HG03565 (cell line): ENCODE measurements around the gene RNF4.
"Not testable (repeated sequence)": the region's sequence is repeated elsewhere in the genome, so short reads cannot be mapped to it uniquely, and the experiment has no call there.

Experiments used
- ATAC-seq: cut with Tn5 transposase; IDR thresholded peaks from one replicate; pipeline ENCODE4 v1.9.1; 2021; ENCODE audit warnings: mild to moderate bottlenecking, moderate library complexity; ENCODE audit not compliant: unreplicated experiment

The RNF4 gene

GRCh38 chr4:2457481-2458295 is 11.2 kb upstream of the RNF4 start:
- ATAC-seq, result no peak

- ATAC-seq, result no peak
Measured at GRCh38 chr4:2458546-2459491, 10.1 kb upstream of the RNF4 start.

- no peak for ATAC-seq
Measured at GRCh38 chr4:2459589-2460349, 9.1 kb upstream of the RNF4 start.

DNA sequence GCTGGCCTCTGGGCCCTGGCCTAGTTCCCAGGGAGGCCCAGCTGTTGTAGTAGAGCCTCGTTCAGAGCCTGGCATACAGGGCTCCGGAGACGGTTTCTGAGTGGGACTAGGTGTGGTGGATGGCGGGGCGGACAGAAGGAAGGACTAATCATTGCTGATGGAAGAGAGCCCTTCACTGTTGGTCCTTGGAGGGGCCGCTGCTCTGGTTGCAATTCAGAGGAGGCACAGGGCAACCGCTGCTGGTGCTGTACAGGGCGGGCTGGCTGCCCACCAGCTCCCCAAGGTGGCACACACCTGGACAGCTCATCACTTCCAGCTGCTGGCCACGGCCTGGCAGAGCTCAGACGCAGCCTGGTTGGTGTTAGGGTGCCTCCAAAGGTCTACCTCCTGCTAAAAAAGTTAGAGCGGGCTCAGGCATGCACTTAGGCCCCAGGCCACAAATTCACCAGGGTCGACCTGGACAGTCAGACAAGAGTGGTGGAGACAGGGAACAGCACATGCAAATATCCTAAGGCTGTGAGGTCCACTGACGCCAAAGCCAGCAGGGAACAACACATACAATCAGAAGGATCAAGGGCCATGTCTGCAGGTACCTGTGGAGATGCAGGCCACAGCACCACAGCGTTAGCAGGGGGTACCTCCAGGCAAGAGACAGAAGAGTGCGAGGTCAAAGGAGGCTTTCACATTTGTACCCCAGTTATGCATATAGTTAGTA is 7.5 kb upstream of the RNF4 start:
- ATAC-seq, result no peak

- ATAC-seq, result peak; percentile 68
Measured at GRCh38 chr4:2462218-2462991, 6.5 kb upstream of the RNF4 start.

GRCh38 chr4:2462992-2463762 is 5.7 kb upstream of the RNF4 start:
- ATAC-seq, result no peak

DNA sequence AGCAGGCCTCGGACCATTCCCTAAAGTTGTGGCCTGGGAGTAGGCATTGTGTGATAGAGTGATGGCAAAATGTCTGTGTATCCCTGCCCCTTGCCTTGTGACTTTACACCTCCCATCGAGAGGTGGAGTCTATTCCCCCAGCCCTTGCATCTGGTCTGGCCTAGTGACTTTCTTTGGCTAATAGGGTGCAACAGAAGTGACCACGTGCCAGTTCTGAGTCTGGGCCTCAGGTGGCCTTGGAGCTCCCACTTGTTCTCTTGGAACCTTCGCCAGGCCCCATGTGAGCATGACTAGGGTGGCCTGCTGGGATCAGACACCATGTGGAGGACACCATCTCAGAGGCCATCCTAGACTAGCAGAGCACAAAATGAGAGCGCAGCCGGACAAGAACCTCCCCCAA is 3.9 kb upstream of the RNF4 start:
- ATAC-seq, result no peak

DNA sequence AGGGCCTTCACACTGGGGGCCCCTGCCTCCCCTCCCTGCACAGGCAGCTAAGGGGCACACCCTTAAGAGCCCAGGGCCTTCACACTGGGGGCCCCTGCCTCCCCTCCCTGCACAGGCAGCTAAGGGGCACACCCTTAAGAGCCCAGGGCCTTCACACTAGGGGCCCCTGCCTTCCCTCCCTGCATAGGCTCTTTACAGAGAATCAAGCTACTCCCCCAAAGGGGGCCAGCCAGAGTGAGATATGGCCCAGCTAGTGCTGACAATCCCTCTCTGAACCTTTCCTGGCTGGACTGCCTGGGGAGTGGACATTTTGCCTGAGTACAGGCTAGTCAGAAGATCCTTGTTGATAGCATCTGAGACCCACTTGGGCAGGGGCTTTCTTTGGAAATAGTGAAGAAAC is 3.4 kb upstream of the RNF4 start:
- not testable (repeated sequence) for ATAC-seq

DNA sequence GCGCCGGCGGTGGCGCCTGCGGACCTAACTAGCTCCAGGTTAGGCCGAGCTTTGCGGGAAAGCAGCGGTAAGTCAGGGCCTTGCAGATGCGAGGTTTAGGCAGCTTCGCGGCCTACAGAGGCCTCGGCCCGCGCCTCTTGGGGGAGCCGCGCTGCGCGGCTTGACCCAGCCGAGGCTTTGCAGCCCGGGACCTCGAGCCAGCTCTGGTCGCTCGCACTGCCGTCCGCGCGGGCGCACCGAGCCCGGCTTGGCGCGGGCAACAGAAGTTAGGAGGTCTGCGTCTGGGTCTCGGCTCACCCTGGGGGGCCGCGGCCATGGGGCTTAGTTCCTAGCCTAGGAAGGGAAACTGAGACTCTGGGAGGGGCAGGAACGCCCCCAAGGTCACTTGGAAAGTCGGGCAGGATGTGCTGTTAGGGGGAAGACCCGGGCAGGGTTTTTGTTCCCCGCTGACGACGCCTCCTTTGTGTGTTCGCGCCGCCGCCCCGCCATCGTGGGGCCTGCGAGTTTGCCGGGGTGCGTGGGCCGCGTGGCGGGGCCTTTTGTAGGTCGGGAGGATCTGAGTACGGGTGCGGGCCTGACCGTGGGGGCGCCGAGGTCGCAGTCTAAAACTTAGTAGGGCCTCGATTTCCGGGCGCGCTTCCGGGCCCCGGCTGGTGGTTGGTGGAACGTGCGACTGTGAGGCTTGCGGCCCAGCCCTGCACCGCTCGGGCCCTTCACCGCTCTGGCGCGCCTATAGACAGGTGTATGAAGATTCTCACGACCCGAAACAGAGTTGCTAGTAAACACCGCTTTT is 482 bp downstream of the RNF4 start:
- peak; percentile 36 for ATAC-seq

- ATAC-seq, result no peak
Measured at GRCh38 chr4:2470791-2471190, 1.9 kb downstream of the RNF4 start.

- ATAC-seq, result no peak
Measured at GRCh38 chr4:2472187-2472586, 3.3 kb downstream of the RNF4 start.

DNA sequence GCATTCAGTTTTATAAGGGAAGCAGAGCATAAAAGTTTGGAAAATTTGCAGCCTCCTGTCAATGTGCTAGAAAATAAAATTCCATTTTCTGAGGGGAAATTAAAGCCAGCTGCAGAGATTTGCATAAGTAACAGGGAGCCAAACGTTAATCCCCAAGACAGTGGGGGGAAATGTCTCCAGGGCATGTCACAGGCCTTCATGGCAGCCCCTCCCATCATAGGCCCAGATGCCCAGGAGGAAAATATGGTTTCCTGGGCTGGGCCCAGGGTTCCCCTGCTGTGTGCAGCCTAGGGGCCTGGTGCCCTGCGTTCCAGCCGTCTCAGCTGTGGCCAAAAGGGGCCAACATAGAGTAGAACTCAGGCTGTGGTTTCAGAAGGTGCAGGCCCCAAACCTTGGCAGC is 9.3 kb downstream of the RNF4 start:
- ATAC-seq, result no peak

DNA sequence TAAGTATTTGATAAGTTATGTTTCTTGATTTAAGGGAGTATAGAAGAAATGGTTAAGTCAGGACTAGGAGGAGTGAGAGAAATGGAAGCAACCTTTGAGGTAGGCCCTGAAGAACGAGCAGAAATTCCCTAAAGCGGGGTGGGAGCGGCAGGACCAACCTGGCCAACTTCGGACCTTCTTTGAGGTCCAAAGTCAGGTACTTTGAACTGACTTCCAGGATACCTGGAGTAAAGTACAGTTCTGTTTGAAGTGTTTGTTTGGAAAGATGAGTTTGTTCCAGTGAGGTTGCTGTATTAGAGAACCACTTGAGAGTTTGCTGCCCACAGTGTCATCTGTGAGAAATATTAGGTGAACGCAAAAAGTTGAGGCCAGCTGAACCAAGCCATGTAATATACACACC is 11.7 kb downstream of the RNF4 start:
- no peak for ATAC-seq

- ATAC-seq, result no peak
Measured at GRCh38 chr4:2482192-2482591, 13.3 kb downstream of the RNF4 start.

DNA sequence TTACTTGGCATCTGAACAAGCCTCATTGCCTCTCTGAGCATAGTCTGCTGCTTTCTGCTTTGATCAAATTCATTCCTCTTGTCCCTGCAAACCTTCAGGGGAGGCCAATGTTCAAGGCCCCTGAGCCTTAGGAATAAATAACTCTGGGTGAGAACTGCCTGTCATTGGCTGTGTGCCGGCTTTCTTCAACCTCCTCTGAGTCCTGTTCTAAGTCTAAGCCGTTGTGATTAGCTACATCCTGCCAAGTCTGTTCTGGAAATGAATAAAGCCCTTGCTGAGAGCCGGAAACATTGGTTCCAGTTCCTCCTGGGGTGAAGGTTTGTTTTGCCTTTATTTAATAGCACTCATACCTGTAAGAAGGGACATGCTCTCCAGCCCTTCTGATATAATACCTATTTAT is 13.8 kb downstream of the RNF4 start:
- peak; percentile 42 for ATAC-seq

- no peak for ATAC-seq
Measured at GRCh38 chr4:2483237-2483636, 14.3 kb downstream of the RNF4 start.

DNA sequence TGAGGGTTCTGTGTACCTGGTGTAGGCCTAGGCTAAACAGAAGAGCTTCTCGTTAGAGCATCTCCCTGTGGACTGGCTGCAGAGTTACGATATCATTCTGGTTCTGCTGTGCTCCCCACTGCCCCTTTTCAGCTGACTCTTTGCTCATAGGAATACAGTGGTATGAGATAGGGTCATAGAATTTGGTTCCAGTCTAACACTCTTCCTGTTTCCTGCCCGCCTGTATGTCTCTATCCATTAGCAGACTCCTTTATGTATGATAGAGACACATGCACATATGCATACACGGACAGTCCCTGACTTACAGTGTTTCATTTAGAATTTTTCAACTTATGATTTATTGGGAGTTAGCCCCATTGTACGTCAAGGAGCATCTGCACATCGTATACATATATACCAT is 15.3 kb downstream of the RNF4 start:
- no peak for ATAC-seq

- peak; percentile 49 for ATAC-seq
Measured at GRCh38 chr4:2484993-2485392, 16.1 kb downstream of the RNF4 start.
